Measurements from ENCODE around the gene CALCA.
A peak's percentile ranks its signal among the peaks of the same experiment; 100 is the strongest.
"Not testable (repeated sequence)": the region's sequence is repeated elsewhere in the genome, so short reads cannot be mapped to it uniquely, and the experiment has no call there.

Gene CALCA, protein sequence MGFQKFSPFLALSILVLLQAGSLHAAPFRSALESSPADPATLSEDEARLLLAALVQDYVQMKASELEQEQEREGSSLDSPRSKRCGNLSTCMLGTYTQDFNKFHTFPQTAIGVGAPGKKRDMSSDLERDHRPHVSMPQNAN

DNA sequence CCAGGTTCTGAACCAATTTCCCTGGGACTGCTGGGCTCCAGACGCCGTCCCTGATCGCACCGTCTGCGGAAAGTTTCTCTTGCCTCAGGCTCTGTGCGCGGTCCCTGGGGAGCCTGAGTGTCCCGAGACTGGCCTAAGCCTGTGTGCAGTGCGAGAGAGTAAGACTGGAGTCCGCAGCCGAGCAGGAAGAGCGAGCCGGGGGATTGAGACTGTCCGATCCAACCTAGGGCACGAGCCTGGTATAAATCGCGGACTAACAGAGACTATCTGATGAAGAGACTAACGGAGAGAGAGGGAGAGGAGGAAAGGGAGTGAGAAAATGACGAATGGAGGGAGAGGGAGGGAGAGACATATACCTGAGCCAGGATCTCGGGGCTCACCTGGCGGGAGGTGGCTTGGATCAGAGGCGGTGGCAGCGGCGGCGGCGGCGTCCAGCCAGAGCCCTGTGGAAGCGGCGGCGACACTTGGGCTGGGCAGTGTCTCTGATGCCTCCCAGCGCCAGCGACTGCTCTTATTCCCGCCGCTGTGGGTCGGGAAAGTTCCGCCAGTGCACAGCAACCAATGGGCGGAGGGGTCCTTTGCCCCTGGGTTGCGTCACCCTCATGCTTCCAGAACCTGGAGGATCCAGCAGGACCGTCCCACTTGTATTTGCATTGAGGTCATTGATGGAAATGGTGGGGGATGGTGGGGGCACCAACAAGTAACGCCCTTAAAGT, at the start of gene CALCA:
CALCA (minus strand) TSS at position 487 of the 716 bp plus-strand sequence. CDS start 1,159 bp downstream, outside the sequence.
- ATAC-seq (replicated peaks; ENCODE audit: extremely low read depth, poor library complexity, severe bottlenecking) (no peak), DNase-seq (ENCODE audit: low spot score in 2 of 2) (no peak)
- Mint-ChIP-seq H3K4me3 (peak within 1 kb of the TSS; percentile 69), H3K27me3 (peaks cover 95% of the 10 kb centered on the region), H3K36me3 (ENCODE audit: insufficient read depth) (no peaks in the 10 kb centered on the region), H3K4me1 (peaks cover 32% of the 10 kb centered on the region), H3K27ac (ENCODE audit: low read depth) (no peak within 1 kb of the TSS), H3K9me3 (no peaks in the 10 kb centered on the region)

DNA sequence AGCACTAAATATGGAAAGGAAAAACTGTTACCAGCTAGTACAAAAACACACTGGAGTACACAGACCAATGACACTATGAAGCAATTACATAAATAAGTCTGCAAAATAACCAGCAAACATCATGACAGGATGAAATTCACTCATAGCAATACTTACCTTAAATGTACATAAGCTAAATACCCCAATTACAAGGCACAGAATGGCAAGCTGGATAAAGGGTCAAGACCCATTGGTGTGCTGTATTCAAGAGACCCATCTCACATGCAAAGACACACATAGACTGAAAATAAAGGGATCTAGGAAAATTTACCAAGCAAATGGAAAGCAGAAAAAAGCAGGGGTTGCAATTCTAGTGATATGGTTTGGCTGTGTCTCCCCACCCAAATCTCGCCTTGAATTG, 44.0 kb upstream of the CALCA start:
- peaks cover 17% of the 10 kb centered on the region for H3K9me3 Mint-ChIP-seq
- H3K27ac Mint-ChIP-seq (ENCODE audit: low read depth): no peak overlapping the region
- DNase-seq (ENCODE audit: low spot score in 2 of 2): no peak
- H3K4me3 Mint-ChIP-seq: no peak overlapping the region
- H3K4me1 Mint-ChIP-seq: no peaks in the 10 kb centered on the region
- no peak for ATAC-seq (replicated peaks; ENCODE audit: extremely low read depth, poor library complexity, severe bottlenecking)
- peaks cover 1% of the 10 kb centered on the region for H3K36me3 Mint-ChIP-seq (ENCODE audit: insufficient read depth)
- H3K27me3 Mint-ChIP-seq: peaks cover 54% of the 10 kb centered on the region

DNA sequence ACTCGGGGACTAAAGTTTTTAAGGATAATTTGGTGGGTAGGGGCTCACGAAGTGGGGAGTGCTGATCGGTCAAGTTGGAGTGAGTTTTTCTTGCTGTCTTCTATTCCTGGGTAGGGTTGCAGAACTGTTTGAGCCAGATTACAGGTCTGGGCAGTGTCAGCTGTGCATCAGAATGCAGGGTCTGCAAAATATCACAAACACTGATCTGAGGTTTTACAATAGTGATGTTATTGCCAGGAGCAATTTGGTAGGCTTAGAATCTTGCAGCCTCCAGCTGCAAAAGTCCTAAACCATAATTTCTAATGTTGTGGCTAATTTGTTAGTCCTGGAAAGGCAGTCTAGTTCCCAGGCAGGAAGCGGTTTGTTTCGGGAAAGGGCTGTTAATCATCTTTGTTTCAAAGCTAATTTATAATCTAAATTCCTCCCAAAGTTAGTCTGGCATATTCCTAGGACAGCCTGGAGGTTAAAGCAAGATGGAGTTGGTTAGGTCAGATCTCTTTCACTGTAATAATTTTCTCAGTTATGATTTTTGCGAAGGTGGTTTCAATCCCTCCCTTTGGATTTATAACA, 39.7 kb upstream of the CALCA start:
- ATAC-seq (replicated peaks; ENCODE audit: extremely low read depth, poor library complexity, severe bottlenecking): no peak
- Mint-ChIP-seq H3K36me3 (ENCODE audit: insufficient read depth) (no peaks in the 10 kb centered on the region), H3K27me3 (peaks cover 52% of the 10 kb centered on the region), H3K4me3 (no peak overlapping the region), H3K27ac (ENCODE audit: low read depth) (no peak overlapping the region), H3K4me1 (no peaks in the 10 kb centered on the region), H3K9me3 (peaks cover 14% of the 10 kb centered on the region)
- DNase-seq (ENCODE audit: low spot score in 2 of 2): no peak

DNA sequence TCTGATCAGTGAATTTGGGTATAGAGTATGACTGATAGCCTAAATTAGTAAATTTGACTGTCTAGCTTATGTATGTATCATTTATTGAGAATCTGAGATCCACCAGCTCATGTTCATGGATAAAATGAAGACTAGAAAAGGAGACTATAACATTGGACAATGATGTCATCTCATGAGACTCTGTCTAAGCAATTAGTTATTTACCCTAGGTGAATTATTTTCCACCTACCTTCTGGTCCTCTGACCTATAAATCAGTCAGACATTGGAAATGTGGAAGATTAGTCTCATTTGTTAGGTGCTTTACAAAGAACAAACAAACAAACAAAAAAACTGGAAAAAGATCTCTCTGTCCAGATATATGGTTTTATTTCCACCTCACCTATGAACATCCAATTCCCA, 38.7 kb upstream of the CALCA start:
- Mint-ChIP-seq H3K27me3 (peaks cover 52% of the 10 kb centered on the region), H3K9me3 (peaks cover 7% of the 10 kb centered on the region), H3K27ac (ENCODE audit: low read depth) (no peak overlapping the region), H3K36me3 (ENCODE audit: insufficient read depth) (no peaks in the 10 kb centered on the region), H3K4me3 (no peak overlapping the region), H3K4me1 (no peaks in the 10 kb centered on the region)
- ATAC-seq (replicated peaks; ENCODE audit: extremely low read depth, poor library complexity, severe bottlenecking) (no peak), DNase-seq (ENCODE audit: low spot score in 2 of 2) (no peak)

DNA sequence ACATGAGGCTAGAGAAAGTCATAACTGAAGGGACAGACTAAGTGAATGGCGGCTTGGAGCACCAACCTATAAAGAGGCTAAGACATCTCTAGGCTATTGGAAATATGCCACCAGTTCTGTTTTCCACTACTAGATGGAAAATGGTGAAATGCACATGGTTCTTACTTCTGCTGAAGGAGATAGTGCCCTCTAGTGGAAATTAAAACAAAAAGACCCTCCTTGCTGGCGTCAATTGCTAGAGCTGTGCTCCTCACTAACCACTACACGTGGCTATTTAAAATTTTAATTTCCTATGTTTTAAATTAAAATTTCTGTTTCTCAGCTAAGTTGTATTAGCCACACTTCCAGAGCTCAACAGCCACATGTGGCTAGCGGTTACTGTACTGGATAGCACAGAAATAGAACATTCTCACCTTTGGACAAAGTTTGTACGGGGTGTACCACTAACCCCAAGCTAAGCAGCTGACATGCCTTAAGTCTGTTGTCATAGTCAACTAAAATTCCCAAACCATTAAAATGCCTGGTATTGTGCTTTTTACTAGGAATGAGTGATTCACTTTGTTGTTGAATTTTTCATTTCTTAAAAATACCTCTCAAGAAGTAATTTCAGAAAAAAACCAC, 34.1 kb upstream of the CALCA start:
- Mint-ChIP-seq H3K9me3 (no peaks in the 10 kb centered on the region), H3K27me3 (peaks cover 59% of the 10 kb centered on the region), H3K27ac (ENCODE audit: low read depth) (no peak overlapping the region), H3K36me3 (ENCODE audit: insufficient read depth) (no peaks in the 10 kb centered on the region), H3K4me3 (no peak overlapping the region), H3K4me1 (no peaks in the 10 kb centered on the region)
- DNase-seq (ENCODE audit: low spot score in 2 of 2) (no peak), ATAC-seq (replicated peaks; ENCODE audit: extremely low read depth, poor library complexity, severe bottlenecking) (peak; percentile 46)

DNA sequence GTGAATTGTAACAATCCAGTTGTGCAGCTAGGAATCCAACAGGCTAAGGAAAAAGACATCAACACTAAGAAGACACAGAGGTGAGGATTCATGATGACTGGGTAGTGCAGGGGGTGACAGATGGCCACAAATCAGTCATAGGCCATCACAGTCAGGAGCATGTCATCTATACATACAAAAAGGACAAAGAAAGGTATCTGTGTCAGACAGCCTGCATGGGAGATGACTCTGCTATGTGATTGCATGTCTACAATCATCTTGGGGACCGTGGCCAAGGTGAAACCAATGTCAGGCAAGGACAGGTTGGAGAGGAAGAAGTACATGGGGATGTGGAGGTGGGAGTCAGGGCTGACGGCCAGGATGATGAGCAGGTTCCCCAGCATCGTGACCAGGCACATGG, 16.0 kb upstream of the CALCA start:
- H3K27ac Mint-ChIP-seq (ENCODE audit: low read depth); H3K4me1 Mint-ChIP-seq; DNase-seq (ENCODE audit: low spot score in 2 of 2); H3K4me3 Mint-ChIP-seq; H3K36me3 Mint-ChIP-seq (ENCODE audit: insufficient read depth); H3K9me3 Mint-ChIP-seq; ATAC-seq (replicated peaks; ENCODE audit: extremely low read depth, poor library complexity, severe bottlenecking): not testable (repeated sequence)
- peaks cover 54% of the 10 kb centered on the region for H3K27me3 Mint-ChIP-seq

DNA sequence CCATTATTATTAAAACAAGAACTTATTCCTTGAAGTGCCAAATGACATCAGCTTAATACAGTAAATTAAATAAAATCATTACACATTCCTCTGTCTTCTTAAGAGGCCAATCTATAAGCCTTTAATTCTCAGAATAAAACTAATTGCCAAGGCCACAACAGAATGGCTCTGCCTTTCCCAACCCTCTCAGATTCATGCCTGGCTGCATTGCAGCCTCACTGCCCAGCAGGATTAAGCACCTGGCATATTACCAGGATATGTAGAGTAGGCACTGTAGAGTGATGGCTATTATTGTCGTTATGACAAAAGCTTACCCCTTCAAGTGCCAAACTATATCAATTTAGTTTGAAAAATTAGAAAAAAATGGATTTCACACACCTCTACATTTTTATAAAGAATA, 9.4 kb upstream of the CALCA start:
- no peaks in the 10 kb centered on the region for H3K36me3 Mint-ChIP-seq (ENCODE audit: insufficient read depth)
- ATAC-seq (replicated peaks; ENCODE audit: extremely low read depth, poor library complexity, severe bottlenecking) (no peak), DNase-seq (ENCODE audit: low spot score in 2 of 2) (no peak)
- no peak overlapping the region for H3K4me3 Mint-ChIP-seq
- H3K27me3 Mint-ChIP-seq: peaks cover 40% of the 10 kb centered on the region
- no peak overlapping the region for H3K27ac Mint-ChIP-seq (ENCODE audit: low read depth)
- no peaks in the 10 kb centered on the region for H3K4me1 Mint-ChIP-seq
- no peaks in the 10 kb centered on the region for H3K9me3 Mint-ChIP-seq

DNA sequence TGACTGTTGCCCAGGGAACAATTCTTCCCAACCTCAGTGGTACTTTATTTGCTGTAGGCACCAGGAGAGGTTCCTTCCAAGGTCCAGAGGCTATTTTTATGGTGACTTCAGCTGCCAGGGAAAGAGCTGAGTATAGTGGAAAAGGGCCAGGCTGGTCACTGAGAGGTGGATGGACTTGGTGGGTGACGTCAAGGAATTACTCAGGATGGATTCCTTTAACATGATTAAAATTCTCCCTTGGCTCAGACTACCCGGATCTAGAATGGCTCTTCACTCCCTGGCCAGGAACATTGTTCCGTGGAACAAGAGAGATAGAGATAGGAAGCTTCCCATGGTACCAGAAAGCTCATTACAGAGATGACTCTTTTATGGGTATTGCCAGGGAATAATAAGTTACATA, 8.7 kb upstream of the CALCA start:
- H3K27ac Mint-ChIP-seq (ENCODE audit: low read depth): no peak overlapping the region
- peaks cover 46% of the 10 kb centered on the region for H3K27me3 Mint-ChIP-seq
- no peak overlapping the region for H3K4me3 Mint-ChIP-seq

DNA sequence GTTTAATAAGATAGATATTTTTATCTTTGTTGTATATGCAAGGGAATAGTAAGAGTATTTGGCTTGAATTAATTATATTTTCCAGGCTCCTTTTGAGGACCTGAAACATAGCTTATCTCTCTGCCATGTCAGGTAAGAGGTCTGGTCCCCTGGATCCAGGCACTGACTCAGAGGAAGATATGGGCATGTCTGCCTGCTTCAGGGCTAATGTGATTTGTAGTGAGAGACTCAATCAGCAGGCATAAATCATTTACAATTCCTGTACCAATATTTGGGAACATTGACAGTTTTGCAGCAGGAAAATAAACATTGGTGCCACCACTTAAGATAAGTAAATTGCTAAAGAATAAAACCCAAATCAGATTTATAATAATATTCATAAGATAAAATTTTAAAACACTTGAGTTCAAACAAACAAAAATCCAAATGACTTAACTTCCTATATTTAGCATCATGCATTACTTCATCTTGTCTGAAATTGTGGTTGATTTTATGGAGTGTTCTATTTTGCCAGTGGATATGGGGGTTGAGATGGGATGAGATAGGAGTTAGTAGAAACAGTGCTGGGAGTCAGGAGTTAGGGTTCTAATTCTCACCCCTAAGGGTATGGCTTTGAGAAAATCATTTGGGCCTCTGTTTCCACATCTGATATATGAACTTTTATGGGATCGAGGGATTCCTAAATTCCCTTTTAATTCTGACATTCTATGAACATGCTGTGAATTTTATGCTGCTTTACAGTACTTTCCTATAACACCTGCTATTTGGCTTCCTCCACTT, 5.1 kb upstream of the CALCA start:
- no peak for DNase-seq (ENCODE audit: low spot score in 2 of 2)
- H3K27me3 Mint-ChIP-seq: peaks cover 71% of the 10 kb centered on the region

More for the DNA sequence above, 8.7 kb upstream of the CALCA start:
- no peaks in the 10 kb centered on the region for H3K9me3 Mint-ChIP-seq
- H3K4me1 Mint-ChIP-seq: no peaks in the 10 kb centered on the region
- ATAC-seq (replicated peaks; ENCODE audit: extremely low read depth, poor library complexity, severe bottlenecking): no peak
- no peak for DNase-seq (ENCODE audit: low spot score in 2 of 2)
- H3K36me3 Mint-ChIP-seq (ENCODE audit: insufficient read depth): no peaks in the 10 kb centered on the region

DNA sequence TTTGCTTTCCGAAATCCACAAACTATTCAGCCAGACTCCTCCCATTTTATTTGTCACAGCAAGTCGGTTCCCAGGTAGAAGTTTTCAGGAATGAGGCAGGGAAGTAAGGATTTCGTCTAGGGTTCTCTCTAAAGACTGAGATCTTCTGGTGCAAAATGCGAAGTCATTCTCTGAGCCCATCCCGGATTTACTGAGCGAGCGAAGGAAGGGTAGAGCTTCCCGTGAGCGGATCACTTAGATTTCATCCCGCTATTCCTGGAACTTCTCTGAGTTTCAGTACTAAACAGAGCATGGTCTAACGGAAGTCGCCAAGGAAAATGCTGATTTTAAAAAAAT, 3.1 kb upstream of the CALCA start:
- no peak for ATAC-seq (replicated peaks; ENCODE audit: extremely low read depth, poor library complexity, severe bottlenecking)
- no peaks in the 10 kb centered on the region for H3K36me3 Mint-ChIP-seq (ENCODE audit: insufficient read depth)
- H3K4me3 Mint-ChIP-seq: no peak overlapping the region
- DNase-seq (ENCODE audit: low spot score in 2 of 2): no peak
- peaks cover 78% of the 10 kb centered on the region for H3K27me3 Mint-ChIP-seq
- no peaks in the 10 kb centered on the region for H3K9me3 Mint-ChIP-seq
- H3K27ac Mint-ChIP-seq (ENCODE audit: low read depth): no peak overlapping the region
- peaks cover 32% of the 10 kb centered on the region for H3K4me1 Mint-ChIP-seq

More for the DNA sequence above, 5.1 kb upstream of the CALCA start:
- peaks cover 26% of the 10 kb centered on the region for H3K4me1 Mint-ChIP-seq
- no peaks in the 10 kb centered on the region for H3K36me3 Mint-ChIP-seq (ENCODE audit: insufficient read depth)
- no peak overlapping the region for H3K4me3 Mint-ChIP-seq
- ATAC-seq (replicated peaks; ENCODE audit: extremely low read depth, poor library complexity, severe bottlenecking): no peak
- no peak overlapping the region for H3K27ac Mint-ChIP-seq (ENCODE audit: low read depth)
- H3K9me3 Mint-ChIP-seq: no peaks in the 10 kb centered on the region

DNA sequence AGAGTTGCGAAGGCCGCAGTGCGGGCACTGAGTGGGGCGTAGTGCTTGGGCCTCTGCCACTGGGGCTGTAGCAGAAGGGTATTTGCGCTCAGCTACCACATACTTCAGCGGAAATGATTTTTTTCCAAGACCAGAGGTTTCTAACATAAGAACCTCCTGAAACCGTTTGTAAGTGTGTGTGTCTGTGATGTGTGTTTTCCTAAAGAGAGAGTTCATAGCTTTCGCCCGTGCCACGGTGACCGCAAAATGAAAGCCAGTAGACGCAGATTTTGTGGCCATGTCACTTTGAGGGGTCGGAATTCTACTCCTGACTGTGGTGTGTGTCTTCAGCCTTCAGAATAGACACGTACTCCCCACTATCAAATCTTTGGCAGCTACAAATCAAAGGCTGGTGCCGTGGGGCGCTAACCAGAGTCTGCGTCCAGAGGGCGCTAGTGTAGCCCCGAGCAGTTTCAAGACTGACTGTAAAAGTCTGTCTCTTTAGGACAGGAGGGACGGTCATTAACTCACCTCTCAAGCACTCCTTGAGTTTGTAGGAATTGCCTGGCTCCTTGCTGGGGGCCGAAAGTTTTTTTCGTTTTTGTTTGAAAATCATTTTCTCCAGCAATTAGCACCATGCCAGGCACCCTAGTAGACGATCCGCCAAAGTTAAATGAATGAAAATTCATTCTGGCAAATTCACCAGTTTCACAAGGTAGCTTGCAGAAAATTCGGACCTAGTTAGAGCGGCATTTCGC, 2.5 kb upstream of the CALCA start:
- H3K27me3 Mint-ChIP-seq: peaks cover 78% of the 10 kb centered on the region
- peak overlapping the region; percentile 69 for H3K4me3 Mint-ChIP-seq
- H3K36me3 Mint-ChIP-seq (ENCODE audit: insufficient read depth): no peaks in the 10 kb centered on the region
- DNase-seq (ENCODE audit: low spot score in 2 of 2) (peak; percentile 21 to 22), ATAC-seq (replicated peaks; ENCODE audit: extremely low read depth, poor library complexity, severe bottlenecking) (peak; percentile 62)
- H3K9me3 Mint-ChIP-seq: no peaks in the 10 kb centered on the region
- peaks cover 32% of the 10 kb centered on the region for H3K4me1 Mint-ChIP-seq
- H3K27ac Mint-ChIP-seq (ENCODE audit: low read depth): no peak overlapping the region
